Measurements from ENCODE around the gene ERICH6B.

ERICH6B gene

GRCh38 chr13:45596800-45597475 is 18.6 kb downstream of the ERICH6B start:
- no peak overlapping the region for H3K4me3 ChIP-seq (ENCODE audit: low read depth in 1 of 2, low read length in 2 of 2)
- no peaks in the 10 kb centered on the region for H3K27me3 ChIP-seq (ENCODE audit: control insufficient read depth in 1 of 2, insufficient read depth in 2 of 2, low read length in 2 of 2)
- H3K9me3 ChIP-seq (ENCODE audit: low read length) = no peaks in the 10 kb centered on the region
- H3K4me1 ChIP-seq (ENCODE audit: insufficient read depth, low read length) = no peaks in the 10 kb centered on the region
- no peak overlapping the region for H3K9ac ChIP-seq (ENCODE audit: low read length)
- H3K27ac ChIP-seq (ENCODE audit: low read depth, low read length) = no peak overlapping the region
- H3K36me3 ChIP-seq (ENCODE audit: insufficient read depth, low read length) = no peaks in the 10 kb centered on the region

- no peak overlapping the region for H3K9ac ChIP-seq (ENCODE audit: low read length)
- no peak overlapping the region for H3K27ac ChIP-seq (ENCODE audit: low read depth, low read length)
- H3K27me3 ChIP-seq (ENCODE audit: control insufficient read depth in 1 of 2, insufficient read depth in 2 of 2, low read length in 2 of 2) = no peaks in the 10 kb centered on the region
- no peaks in the 10 kb centered on the region for H3K36me3 ChIP-seq (ENCODE audit: insufficient read depth, low read length)
- H3K4me3 ChIP-seq (ENCODE audit: low read depth in 1 of 2, low read length in 2 of 2) = no peak overlapping the region
- H3K4me1 ChIP-seq (ENCODE audit: insufficient read depth, low read length) = no peaks in the 10 kb centered on the region
- no peaks in the 10 kb centered on the region for H3K9me3 ChIP-seq (ENCODE audit: low read length)
Observed at GRCh38 chr13:45595965-45596364, 19.6 kb downstream of the ERICH6B start.

GRCh38 chr13:45594764-45595163 is 20.8 kb downstream of the ERICH6B start:
- H3K27me3 ChIP-seq (ENCODE audit: control insufficient read depth in 1 of 2, insufficient read depth in 2 of 2, low read length in 2 of 2) = no peaks in the 10 kb centered on the region
- H3K9ac ChIP-seq (ENCODE audit: low read length) = no peak overlapping the region
- no peak overlapping the region for H3K27ac ChIP-seq (ENCODE audit: low read depth, low read length)
- no peaks in the 10 kb centered on the region for H3K36me3 ChIP-seq (ENCODE audit: insufficient read depth, low read length)
- no peaks in the 10 kb centered on the region for H3K4me1 ChIP-seq (ENCODE audit: insufficient read depth, low read length)
- H3K9me3 ChIP-seq (ENCODE audit: low read length) = no peaks in the 10 kb centered on the region
- no peak overlapping the region for H3K4me3 ChIP-seq (ENCODE audit: low read depth in 1 of 2, low read length in 2 of 2)

GRCh38 chr13:45594227-45594626 is 21.3 kb downstream of the ERICH6B start:
- Histone ChIP-seq H3K4me3 (ENCODE audit: low read depth in 1 of 2, low read length in 2 of 2) (no peak overlapping the region), H3K9ac (ENCODE audit: low read length) (no peak overlapping the region), H3K27ac (ENCODE audit: low read depth, low read length) (no peak overlapping the region), H3K27me3 (ENCODE audit: control insufficient read depth in 1 of 2, insufficient read depth in 2 of 2, low read length in 2 of 2) (no peaks in the 10 kb centered on the region), H3K9me3 (ENCODE audit: low read length) (no peaks in the 10 kb centered on the region), H3K36me3 (ENCODE audit: insufficient read depth, low read length) (no peaks in the 10 kb centered on the region), H3K4me1 (ENCODE audit: insufficient read depth, low read length) (no peaks in the 10 kb centered on the region)

DNA sequence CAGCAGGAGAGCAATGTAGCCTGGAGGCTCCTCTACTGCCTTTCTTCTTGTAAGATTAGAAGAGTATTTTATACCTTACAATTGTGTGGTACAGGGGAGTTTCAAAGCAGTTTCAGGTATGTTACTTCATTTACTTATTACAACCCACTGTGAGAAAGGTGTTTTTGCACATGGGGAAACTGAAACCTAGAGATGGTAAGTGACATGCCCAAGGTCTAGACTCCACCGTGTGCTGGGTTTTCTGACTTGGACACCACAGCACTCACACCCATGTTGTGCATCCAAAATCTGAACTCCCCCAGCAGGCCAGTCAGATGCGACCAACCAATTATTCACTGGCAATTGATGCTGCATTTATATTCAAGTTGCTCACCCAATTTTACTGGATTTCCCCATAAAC is 22.8 kb downstream of the ERICH6B start:
- no peaks in the 10 kb centered on the region for H3K36me3 ChIP-seq (ENCODE audit: insufficient read depth, low read length)
- no peaks in the 10 kb centered on the region for H3K9me3 ChIP-seq (ENCODE audit: low read length)
- no peaks in the 10 kb centered on the region for H3K27me3 ChIP-seq (ENCODE audit: control insufficient read depth in 1 of 2, insufficient read depth in 2 of 2, low read length in 2 of 2)
- H3K27ac ChIP-seq (ENCODE audit: low read depth, low read length) = no peak overlapping the region
- no peak overlapping the region for H3K9ac ChIP-seq (ENCODE audit: low read length)
- H3K4me3 ChIP-seq (ENCODE audit: low read depth in 1 of 2, low read length in 2 of 2) = no peak overlapping the region
- H3K4me1 ChIP-seq (ENCODE audit: insufficient read depth, low read length) = no peaks in the 10 kb centered on the region

GRCh38 chr13:45590066-45590465 is 25.5 kb downstream of the ERICH6B start:
- Histone ChIP-seq H3K4me3 (ENCODE audit: low read depth in 1 of 2, low read length in 2 of 2) (no peak overlapping the region), H3K27me3 (ENCODE audit: control insufficient read depth in 1 of 2, insufficient read depth in 2 of 2, low read length in 2 of 2) (no peaks in the 10 kb centered on the region), H3K36me3 (ENCODE audit: insufficient read depth, low read length) (no peaks in the 10 kb centered on the region), H3K27ac (ENCODE audit: low read depth, low read length) (no peak overlapping the region), H3K9me3 (ENCODE audit: low read length) (no peaks in the 10 kb centered on the region), H3K9ac (ENCODE audit: low read length) (no peak overlapping the region), H3K4me1 (ENCODE audit: insufficient read depth, low read length) (no peaks in the 10 kb centered on the region)

DNA sequence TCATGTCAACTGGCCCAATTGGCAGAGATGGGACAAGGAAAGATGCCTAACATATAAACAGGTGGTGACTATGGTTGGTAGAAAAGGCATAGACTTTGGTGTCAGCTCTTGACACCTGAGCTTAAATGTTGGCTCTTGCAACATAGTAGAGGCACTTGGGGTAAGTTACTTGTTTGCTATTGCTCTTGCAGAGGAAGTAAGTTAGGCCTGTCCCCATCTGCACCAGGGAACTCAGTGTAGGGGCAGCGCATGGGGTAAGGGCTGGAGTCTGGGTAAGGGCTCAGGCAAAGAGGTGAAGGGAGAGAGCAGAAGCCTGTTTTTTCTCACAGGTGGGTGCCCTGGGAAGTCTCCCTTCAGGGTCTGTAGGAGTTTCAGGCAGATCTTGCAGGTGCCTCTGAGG is 27.6 kb downstream of the ERICH6B start:
- no peak overlapping the region for H3K4me3 ChIP-seq (ENCODE audit: low read depth in 1 of 2, low read length in 2 of 2)
- no peaks in the 10 kb centered on the region for H3K4me1 ChIP-seq (ENCODE audit: insufficient read depth, low read length)
- no peak overlapping the region for H3K9ac ChIP-seq (ENCODE audit: low read length)
- H3K36me3 ChIP-seq (ENCODE audit: insufficient read depth, low read length) = no peaks in the 10 kb centered on the region
- H3K9me3 ChIP-seq (ENCODE audit: low read length) = no peaks in the 10 kb centered on the region
- no peaks in the 10 kb centered on the region for H3K27me3 ChIP-seq (ENCODE audit: control insufficient read depth in 1 of 2, insufficient read depth in 2 of 2, low read length in 2 of 2)
- H3K27ac ChIP-seq (ENCODE audit: low read depth, low read length) = no peak overlapping the region

DNA sequence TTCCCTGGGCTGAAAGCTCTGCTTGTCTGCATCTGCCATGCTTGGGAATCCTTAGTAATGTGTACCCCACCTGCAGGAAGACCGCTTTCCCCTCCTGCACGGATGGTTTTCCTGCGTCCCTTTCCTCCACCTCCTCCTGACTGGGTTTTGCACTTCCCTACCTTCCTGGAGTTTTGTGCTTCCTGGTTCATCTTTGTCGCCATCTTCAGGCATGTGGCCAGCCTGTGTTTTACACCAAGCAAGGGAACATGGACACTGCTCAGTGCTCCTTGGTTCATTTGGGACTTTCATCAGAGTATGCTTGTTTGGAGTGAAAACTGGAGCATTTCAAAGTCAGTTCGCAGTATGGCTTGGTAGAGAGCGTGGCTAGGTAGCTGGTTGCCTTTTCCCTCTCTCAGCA is 30.7 kb downstream of the ERICH6B start:
- Histone ChIP-seq H3K4me1 (ENCODE audit: insufficient read depth, low read length) (no peaks in the 10 kb centered on the region), H3K9ac (ENCODE audit: low read length) (no peak overlapping the region), H3K4me3 (ENCODE audit: low read depth in 1 of 2, low read length in 2 of 2) (no peak overlapping the region), H3K27me3 (ENCODE audit: control insufficient read depth in 1 of 2, insufficient read depth in 2 of 2, low read length in 2 of 2) (no peaks in the 10 kb centered on the region), H3K27ac (ENCODE audit: low read depth, low read length) (no peak overlapping the region), H3K36me3 (ENCODE audit: insufficient read depth, low read length) (no peaks in the 10 kb centered on the region), H3K9me3 (ENCODE audit: low read length) (no peaks in the 10 kb centered on the region)

DNA sequence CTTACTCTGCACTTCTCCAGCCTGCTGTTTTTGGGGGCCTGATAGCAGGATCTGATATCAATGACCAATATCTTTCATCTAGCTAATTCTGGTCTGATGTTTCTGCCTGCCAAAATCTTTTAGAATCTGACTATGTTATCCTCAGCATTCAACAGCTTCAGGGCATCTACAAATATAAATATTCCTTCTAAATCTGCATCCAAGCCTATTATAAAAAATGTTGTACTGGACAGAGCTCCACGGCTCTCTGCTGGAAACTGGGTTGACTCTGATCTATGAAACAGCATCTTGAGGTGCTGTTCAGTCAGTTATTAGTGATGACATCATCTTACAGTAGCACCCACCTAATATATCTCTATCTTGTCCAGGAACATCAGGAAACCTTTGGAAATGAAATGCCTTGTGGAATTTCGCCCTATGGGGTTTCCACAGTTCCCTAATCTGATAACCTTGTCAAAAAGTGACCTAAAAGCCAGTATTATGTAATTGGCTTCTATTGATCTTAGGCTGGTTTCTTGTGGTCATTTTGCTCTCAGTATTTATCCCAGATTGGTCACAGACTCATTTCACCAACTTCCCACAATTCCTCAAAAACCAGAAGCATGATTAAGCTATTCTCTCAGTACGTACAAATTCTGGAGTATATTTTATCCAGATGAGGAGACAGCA is 33.0 kb downstream of the ERICH6B start:
- Histone ChIP-seq H3K4me3 (ENCODE audit: low read depth in 1 of 2, low read length in 2 of 2) (no peak overlapping the region), H3K27ac (ENCODE audit: low read depth, low read length) (no peak overlapping the region), H3K27me3 (ENCODE audit: control insufficient read depth in 1 of 2, insufficient read depth in 2 of 2, low read length in 2 of 2) (no peaks in the 10 kb centered on the region), H3K9ac (ENCODE audit: low read length) (no peak overlapping the region), H3K9me3 (ENCODE audit: low read length) (no peaks in the 10 kb centered on the region), H3K36me3 (ENCODE audit: insufficient read depth, low read length) (no peaks in the 10 kb centered on the region), H3K4me1 (ENCODE audit: insufficient read depth, low read length) (no peaks in the 10 kb centered on the region)

DNA sequence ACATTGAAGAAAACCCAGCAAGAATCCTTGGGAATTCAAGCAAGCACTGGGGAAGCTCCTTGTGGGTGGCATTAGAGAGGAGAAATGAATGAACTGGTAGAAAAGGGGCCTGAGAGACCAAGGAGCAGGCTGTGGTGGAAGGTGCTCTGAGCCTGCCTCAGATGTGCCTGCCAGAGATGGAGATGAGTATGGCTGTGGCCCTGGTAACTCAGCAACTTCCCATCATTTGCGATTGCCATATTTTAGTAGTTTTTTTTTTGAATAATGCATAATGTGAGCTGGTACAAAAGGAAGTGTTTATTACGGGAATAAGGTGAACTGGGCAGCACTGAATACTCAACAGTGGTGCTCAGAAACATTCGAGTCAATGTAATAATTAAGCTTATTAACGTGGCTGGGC is 39.1 kb downstream of the ERICH6B start:
- Histone ChIP-seq H3K9me3 (ENCODE audit: low read length) (no peaks in the 10 kb centered on the region), H3K9ac (ENCODE audit: low read length) (no peak overlapping the region), H3K36me3 (ENCODE audit: insufficient read depth, low read length) (no peaks in the 10 kb centered on the region), H3K4me3 (ENCODE audit: low read depth in 1 of 2, low read length in 2 of 2) (no peak overlapping the region), H3K4me1 (ENCODE audit: insufficient read depth, low read length) (no peaks in the 10 kb centered on the region), H3K27ac (ENCODE audit: low read depth, low read length) (no peak overlapping the region), H3K27me3 (ENCODE audit: control insufficient read depth in 1 of 2, insufficient read depth in 2 of 2, low read length in 2 of 2) (peaks cover 0 to 8% of the 10 kb centered on the region in 2 donors)

GRCh38 chr13:45575830-45576180 is 39.7 kb downstream of the ERICH6B start:
- Histone ChIP-seq H3K9me3 (ENCODE audit: low read length) (no peaks in the 10 kb centered on the region), H3K4me1 (ENCODE audit: insufficient read depth, low read length) (no peaks in the 10 kb centered on the region), H3K4me3 (ENCODE audit: low read depth in 1 of 2, low read length in 2 of 2) (no peak overlapping the region), H3K27ac (ENCODE audit: low read depth, low read length) (no peak overlapping the region), H3K9ac (ENCODE audit: low read length) (no peak overlapping the region), H3K36me3 (ENCODE audit: insufficient read depth, low read length) (no peaks in the 10 kb centered on the region), H3K27me3 (ENCODE audit: control insufficient read depth in 1 of 2, insufficient read depth in 2 of 2, low read length in 2 of 2) (peaks cover 0 to 8% of the 10 kb centered on the region in 2 donors)
